Activated T-cell treated with anti-CD3 and anti-CD28 coated beads for 1 hour (primary cell): ENCODE results near the gene ABHD16B.

Experiments used
- DNase-seq: peaks from one replicate; pipeline ENCODE4 v3.0.0-alpha.2; 2020; ENCODE audit warnings: low read depth

The ABHD16B gene

GRCh38 chr20:63861365-63861934 is at the start of gene ABHD16B:
Gene ABHD16B, plus strand, starts transcription at chr20:63861498. Its CDS starts 43 bp downstream, at chr20:63861541.
- no peak for DNase-seq

- DNase-seq = no peak
Observed at GRCh38 chr20:63814891-63815614, 46.2 kb upstream of the ABHD16B start.

GRCh38 chr20:63815615-63816253 is 45.6 kb upstream of the ABHD16B start:
- no peak for DNase-seq

- no peak for DNase-seq
Observed at GRCh38 chr20:63819224-63819921, 41.9 kb upstream of the ABHD16B start.

GRCh38 chr20:63821811-63822210 is 39.5 kb upstream of the ABHD16B start:
- no peak for DNase-seq

- DNase-seq = no peak
Observed at GRCh38 chr20:63822276-63822696, 39.0 kb upstream of the ABHD16B start.

GRCh38 chr20:63823691-63824311 is 37.5 kb upstream of the ABHD16B start:
- DNase-seq = no peak

GRCh38 chr20:63825331-63826118 is 35.8 kb upstream of the ABHD16B start:
- no peak for DNase-seq

- no peak for DNase-seq
Observed at GRCh38 chr20:63826753-63827152, 34.5 kb upstream of the ABHD16B start.

GRCh38 chr20:63828124-63828523 is 33.2 kb upstream of the ABHD16B start:
- DNase-seq = no peak

GRCh38 chr20:63828545-63828944 is 32.8 kb upstream of the ABHD16B start:
- DNase-seq = no peak

- DNase-seq = no peak
Observed at GRCh38 chr20:63828951-63829350, 32.3 kb upstream of the ABHD16B start.

- no peak for DNase-seq
Observed at GRCh38 chr20:63829603-63829944, 31.7 kb upstream of the ABHD16B start.

- no peak for DNase-seq
Observed at GRCh38 chr20:63829945-63830835, 31.1 kb upstream of the ABHD16B start.

GRCh38 chr20:63830841-63831588 is 30.3 kb upstream of the ABHD16B start, which contains the start of gene ZBTB46:
Gene ZBTB46, minus strand, starts transcription at chr20:63831264. Its CDS starts 40,507 bp downstream, at chr20:63790757.
- DNase-seq = no peak

GRCh38 chr20:63831646-63831992 is 29.7 kb upstream of the ABHD16B start:
- no peak for DNase-seq

GRCh38 chr20:63831993-63832686 is 29.2 kb upstream of the ABHD16B start:
- no peak for DNase-seq

- DNase-seq = no peak
Observed at GRCh38 chr20:63833776-63834490, 27.4 kb upstream of the ABHD16B start.
